ENCODE measurements around the gene HACD2.

HACD2 gene

GRCh38 chr3:123626881-123627280 lies 42.0 kb upstream of the HACD2 start:
- Histone ChIP-seq H3K14ac (ENCODE audit: low read length in 2 of 2) (no peak overlapping the region), H2BK120ac (ENCODE audit: low read depth, low read length) (no peak overlapping the region), H3K27ac (ENCODE audit: low read length, poor library complexity, severe bottlenecking) (no peak overlapping the region), H3K4ac (ENCODE audit: low read depth in 1 of 2, low read length in 2 of 2) (no peak overlapping the region), H2AFZ (ENCODE audit: low read depth, low read length) (no peak overlapping the region), H3K18ac (ENCODE audit: low read depth in 1 of 2, low read length in 2 of 2) (no peak overlapping the region), H3K4me2 (ENCODE audit: low read length, poor library complexity, severe bottlenecking) (no peak overlapping the region), H3K4me1 (ENCODE audit: control insufficient read depth, insufficient read depth, low read depth, low read length) (peaks cover 5% of the 10 kb centered on the region), H4K8ac (ENCODE audit: low read length) (no peak overlapping the region), H3K36me3 (ENCODE audit: control insufficient read depth in 1 of 2, insufficient read depth in 2 of 2, low read depth in 1 of 2, low read length in 2 of 2) (peaks cover 68 to 74% of the 10 kb centered on the region in 2 experiments), H3K4me3 (ENCODE audit: insufficient read depth in 1 of 2, low read depth in 1 of 2, low read length in 2 of 2) (no peak overlapping the region), H2BK15ac (ENCODE audit: low read depth, poor library complexity, severe bottlenecking) (no peak overlapping the region), H3K9ac (ENCODE audit: low read length) (no peak overlapping the region), H3K79me1 (replicated peaks; ENCODE audit: low read length, poor library complexity, severe bottlenecking) (peaks cover 27% of the 10 kb centered on the region), H3K27me3 (ENCODE audit: control insufficient read depth in 1 of 2, insufficient read depth in 1 of 2, low read length in 2 of 2) (no peaks in the 10 kb centered on the region), H4K91ac (ENCODE audit: low read length) (no peak overlapping the region), H3K9me3 (ENCODE audit: control insufficient read depth, low read length) (no peaks in the 10 kb centered on the region), H3K23ac (ENCODE audit: low read length in 2 of 2) (no peak overlapping the region), H2BK5ac (ENCODE audit: low read depth, low read length, poor library complexity, severe bottlenecking) (no peak overlapping the region), H2AK5ac (ENCODE audit: low read length, severe bottlenecking) (no peak overlapping the region), H2BK12ac (ENCODE audit: low read length in 2 of 2) (no peak overlapping the region)
- no peak for DNase-seq
- 89% methylated on average over 7 of the region's 7 CpGs for WGBS

- WGBS: 97% methylated on average over 1 of the region's 1 CpG
- Histone ChIP-seq H3K4me2 (ENCODE audit: low read length, poor library complexity, severe bottlenecking) (no peak overlapping the region), H3K14ac (ENCODE audit: low read length in 2 of 2) (no peak overlapping the region), H3K9ac (ENCODE audit: low read length) (no peak overlapping the region), H4K91ac (ENCODE audit: low read length) (no peak overlapping the region), H2AK5ac (ENCODE audit: low read length, severe bottlenecking) (no peak overlapping the region), H3K27ac (ENCODE audit: low read length, poor library complexity, severe bottlenecking) (no peak overlapping the region), H3K4me3 (ENCODE audit: insufficient read depth in 1 of 2, low read depth in 1 of 2, low read length in 2 of 2) (no peak overlapping the region), H2BK12ac (ENCODE audit: low read length in 2 of 2) (no peak overlapping the region), H2AFZ (ENCODE audit: low read depth, low read length) (no peak overlapping the region), H3K4ac (ENCODE audit: low read depth in 1 of 2, low read length in 2 of 2) (no peak overlapping the region), H3K27me3 (ENCODE audit: control insufficient read depth in 1 of 2, insufficient read depth in 1 of 2, low read length in 2 of 2) (no peaks in the 10 kb centered on the region), H3K36me3 (ENCODE audit: control insufficient read depth in 1 of 2, insufficient read depth in 2 of 2, low read depth in 1 of 2, low read length in 2 of 2) (peaks cover 64 to 66% of the 10 kb centered on the region in 2 experiments), H3K18ac (ENCODE audit: low read depth in 1 of 2, low read length in 2 of 2) (no peak overlapping the region), H3K4me1 (ENCODE audit: control insufficient read depth, insufficient read depth, low read depth, low read length) (peaks cover 10% of the 10 kb centered on the region), H3K9me3 (ENCODE audit: control insufficient read depth, low read length) (no peaks in the 10 kb centered on the region), H3K23ac (ENCODE audit: low read length in 2 of 2) (no peak overlapping the region), H2BK15ac (ENCODE audit: low read depth, poor library complexity, severe bottlenecking) (no peak overlapping the region), H4K8ac (ENCODE audit: low read length) (no peak overlapping the region), H3K79me1 (replicated peaks; ENCODE audit: low read length, poor library complexity, severe bottlenecking) (peaks cover 30% of the 10 kb centered on the region), H2BK120ac (ENCODE audit: low read depth, low read length) (no peak overlapping the region), H2BK5ac (ENCODE audit: low read depth, low read length, poor library complexity, severe bottlenecking) (no peak overlapping the region)
- no peak for DNase-seq
These were observed 39.4 kb upstream of the HACD2 start for GRCh38 chr3:123624302-123624701.

DNA sequence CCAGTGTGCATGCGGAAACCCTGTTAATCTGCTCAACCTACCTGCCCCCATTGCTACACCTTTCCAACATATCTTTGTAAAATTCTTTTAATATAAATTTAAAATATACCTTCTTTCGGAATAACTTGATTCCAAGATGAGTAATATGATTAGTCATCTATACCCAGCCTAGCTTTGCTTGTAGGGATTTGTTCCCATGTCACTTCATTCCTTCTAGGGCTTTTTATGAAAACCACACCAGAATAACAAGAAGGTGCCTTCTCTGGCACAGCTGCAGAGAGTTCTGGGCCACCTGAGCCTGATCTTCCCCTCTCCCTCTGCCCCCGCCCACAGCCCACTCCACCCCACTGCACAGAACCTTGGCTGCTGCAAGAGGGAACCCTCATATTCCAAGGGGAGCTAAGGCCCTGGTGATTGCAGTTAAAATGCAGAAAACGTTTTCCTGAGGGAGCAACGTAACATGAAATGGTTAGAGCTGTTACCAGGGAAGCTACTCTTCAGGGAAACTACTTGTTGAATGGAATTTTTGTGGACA lies 38.6 kb upstream of the HACD2 start:
- Histone ChIP-seq H3K4me2 (ENCODE audit: low read length, poor library complexity, severe bottlenecking) (no peak overlapping the region), H3K27ac (ENCODE audit: low read length, poor library complexity, severe bottlenecking) (peak overlapping the region; percentile 31), H3K9me3 (ENCODE audit: control insufficient read depth, low read length) (no peaks in the 10 kb centered on the region), H2AK5ac (ENCODE audit: low read length, severe bottlenecking) (no peak overlapping the region), H3K9ac (ENCODE audit: low read length) (no peak overlapping the region), H3K4me1 (ENCODE audit: control insufficient read depth, insufficient read depth, low read depth, low read length) (peaks cover 15% of the 10 kb centered on the region), H3K4me3 (ENCODE audit: insufficient read depth in 1 of 2, low read depth in 1 of 2, low read length in 2 of 2) (no peak overlapping the region), H3K18ac (ENCODE audit: low read depth in 1 of 2, low read length in 2 of 2) (no peak overlapping the region), H3K14ac (ENCODE audit: low read length in 2 of 2) (no peak overlapping the region), H3K23ac (ENCODE audit: low read length in 2 of 2) (no peak overlapping the region), H3K4ac (ENCODE audit: low read depth in 1 of 2, low read length in 2 of 2) (peak overlapping the region in 1 of 2 experiments; percentile 13), H3K79me1 (replicated peaks; ENCODE audit: low read length, poor library complexity, severe bottlenecking) (peaks cover 32% of the 10 kb centered on the region), H2BK12ac (ENCODE audit: low read length in 2 of 2) (peak overlapping the region in 1 of 2 experiments; percentile 19), H3K27me3 (ENCODE audit: control insufficient read depth in 1 of 2, insufficient read depth in 1 of 2, low read length in 2 of 2) (no peaks in the 10 kb centered on the region), H4K91ac (ENCODE audit: low read length) (no peak overlapping the region), H4K8ac (ENCODE audit: low read length) (peak overlapping the region; percentile 86), H2AFZ (ENCODE audit: low read depth, low read length) (no peak overlapping the region), H3K36me3 (ENCODE audit: control insufficient read depth in 1 of 2, insufficient read depth in 2 of 2, low read depth in 1 of 2, low read length in 2 of 2) (peaks cover 55 to 62% of the 10 kb centered on the region in 2 experiments), H2BK5ac (ENCODE audit: low read depth, low read length, poor library complexity, severe bottlenecking) (no peak overlapping the region), H2BK15ac (ENCODE audit: low read depth, poor library complexity, severe bottlenecking) (no peak overlapping the region), H2BK120ac (ENCODE audit: low read depth, low read length) (no peak overlapping the region)
- no peak for DNase-seq
- 93% methylated on average over 3 of the region's 5 CpGs for WGBS

- no peak for DNase-seq
- Histone ChIP-seq H3K27ac (ENCODE audit: low read length, poor library complexity, severe bottlenecking) (peak overlapping the region; percentile 16), H4K91ac (ENCODE audit: low read length) (no peak overlapping the region), H2BK120ac (ENCODE audit: low read depth, low read length) (no peak overlapping the region), H3K23ac (ENCODE audit: low read length in 2 of 2) (no peak overlapping the region), H3K27me3 (ENCODE audit: control insufficient read depth in 1 of 2, insufficient read depth in 1 of 2, low read length in 2 of 2) (no peaks in the 10 kb centered on the region), H3K79me1 (replicated peaks; ENCODE audit: low read length, poor library complexity, severe bottlenecking) (peaks cover 36% of the 10 kb centered on the region), H3K14ac (ENCODE audit: low read length in 2 of 2) (no peak overlapping the region), H3K18ac (ENCODE audit: low read depth in 1 of 2, low read length in 2 of 2) (no peak overlapping the region), H3K9me3 (ENCODE audit: control insufficient read depth, low read length) (no peaks in the 10 kb centered on the region), H2BK5ac (ENCODE audit: low read depth, low read length, poor library complexity, severe bottlenecking) (no peak overlapping the region), H3K9ac (ENCODE audit: low read length) (no peak overlapping the region), H2BK12ac (ENCODE audit: low read length in 2 of 2) (no peak overlapping the region), H3K36me3 (ENCODE audit: control insufficient read depth in 1 of 2, insufficient read depth in 2 of 2, low read depth in 1 of 2, low read length in 2 of 2) (peaks cover 55 to 63% of the 10 kb centered on the region in 2 experiments), H4K8ac (ENCODE audit: low read length) (no peak overlapping the region), H2AK5ac (ENCODE audit: low read length, severe bottlenecking) (no peak overlapping the region), H3K4ac (ENCODE audit: low read depth in 1 of 2, low read length in 2 of 2) (peak overlapping the region in 1 of 2 experiments; percentile 13), H2AFZ (ENCODE audit: low read depth, low read length) (no peak overlapping the region), H2BK15ac (ENCODE audit: low read depth, poor library complexity, severe bottlenecking) (no peak overlapping the region), H3K4me1 (ENCODE audit: control insufficient read depth, insufficient read depth, low read depth, low read length) (peaks cover 17% of the 10 kb centered on the region), H3K4me3 (ENCODE audit: insufficient read depth in 1 of 2, low read depth in 1 of 2, low read length in 2 of 2) (no peak overlapping the region), H3K4me2 (ENCODE audit: low read length, poor library complexity, severe bottlenecking) (no peak overlapping the region)
- WGBS: 99% methylated on average over 2 of the region's 2 CpGs
These were observed 37.9 kb upstream of the HACD2 start for GRCh38 chr3:123622766-123623165.

Data from mesenchymal stem cell (in vitro differentiated cells and primary cell).